ENCODE results near the gene PAK5. TPM values are rescaled to one million over a fixed set of nuclear protein-coding genes. Genes with fewer than 3 reads are reported as not detected.

Gene PAK5
- total RNA-seq, 1 experiment from 2014 or later: not detected

GRCh38 chr20:9514461-9515213 is 324.2 kb downstream of the PAK5 start, which contains the start of gene LAMP5:
TSS of gene LAMP5 (plus strand) at chr20:9514590. CDS start at chr20:9514853, 263 bp downstream.
- H3K79me2 ChIP-seq (ENCODE audit: insufficient read depth, low read length): no peaks in the 10 kb centered on the region
- ChIA-PET RAD21 (ENCODE audit: low non-redundant PET in 1 of 2, low total read pairs in 2 of 2, uncharacterized antibody in 2 of 2, unreplicated experiment in 2 of 2) (no interaction called here), CTCF (no interaction called here), POLR2A (no interaction called here)
- intact Hi-C loops (cut with micrococcal nuclease): no loop called here
- no peaks in the 10 kb centered on the region for H3K9me3 ChIP-seq (ENCODE audit: control insufficient read depth in 1 of 2, insufficient read depth in 1 of 2, low read depth in 1 of 2, low read length in 2 of 2)
- TF ChIP-seq, protein P1, sequence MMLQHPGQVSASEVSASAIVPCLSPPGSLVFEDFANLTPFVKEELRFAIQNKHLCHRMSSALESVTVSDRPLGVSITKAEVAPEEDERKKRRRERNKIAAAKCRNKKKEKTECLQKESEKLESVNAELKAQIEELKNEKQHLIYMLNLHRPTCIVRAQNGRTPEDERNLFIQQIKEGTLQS (IDR thresholded peaks at IDR 0.05): no peak
- TF ChIP-seq EGR1 (IDR thresholded peaks at IDR 0.05; ENCODE audit: low read depth): no peak
- TF ChIP-seq TCF7L2 (IDR thresholded peaks at IDR 0.05; ENCODE audit: borderline replicate concordance, extremely low read depth, insufficient read depth, insufficient read length): no peak
- TF ChIP-seq YY1 (IDR thresholded peaks at IDR 0.05; ENCODE audit: extremely low read depth, insufficient replicate concordance, low read depth, low read length): no peak
- no peak for TF ChIP-seq POLR2A (IDR thresholded peaks at IDR 0.05; ENCODE audit: borderline replicate concordance, extremely low read depth, insufficient read depth, insufficient read length)
- no peak for TF ChIP-seq EZH2 (IDR thresholded peaks at IDR 0.05)
- TF ChIP-seq SRF (IDR thresholded peaks at IDR 0.05; ENCODE audit: low read depth): no peak
- TF ChIP-seq, protein P2, sequence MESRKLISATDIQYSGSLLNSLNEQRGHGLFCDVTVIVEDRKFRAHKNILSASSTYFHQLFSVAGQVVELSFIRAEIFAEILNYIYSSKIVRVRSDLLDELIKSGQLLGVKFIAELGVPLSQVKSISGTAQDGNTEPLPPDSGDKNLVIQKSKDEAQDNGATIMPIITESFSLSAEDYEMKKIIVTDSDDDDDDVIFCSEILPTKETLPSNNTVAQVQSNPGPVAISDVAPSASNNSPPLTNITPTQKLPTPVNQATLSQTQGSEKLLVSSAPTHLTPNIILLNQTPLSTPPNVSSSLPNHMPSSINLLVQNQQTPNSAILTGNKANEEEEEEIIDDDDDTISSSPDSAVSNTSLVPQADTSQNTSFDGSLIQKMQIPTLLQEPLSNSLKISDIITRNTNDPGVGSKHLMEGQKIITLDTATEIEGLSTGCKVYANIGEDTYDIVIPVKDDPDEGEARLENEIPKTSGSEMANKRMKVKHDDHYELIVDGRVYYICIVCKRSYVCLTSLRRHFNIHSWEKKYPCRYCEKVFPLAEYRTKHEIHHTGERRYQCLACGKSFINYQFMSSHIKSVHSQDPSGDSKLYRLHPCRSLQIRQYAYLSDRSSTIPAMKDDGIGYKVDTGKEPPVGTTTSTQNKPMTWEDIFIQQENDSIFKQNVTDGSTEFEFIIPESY (IDR thresholded peaks at IDR 0.05; ENCODE audit: extremely low read depth, insufficient replicate concordance, low read length): no peak
- no peaks in the 10 kb centered on the region for H3K9me2 ChIP-seq (ENCODE audit: insufficient read depth)
- 0 out of 4 replicates have a peak, but pooled peaks cover 2 to 8% of the 10 kb centered on the region in 2 experiments for H3K4me1 ChIP-seq (ENCODE audit: control insufficient read depth in 1 of 2, insufficient read depth in 2 of 2, low read length in 2 of 2)
- no peak within 1 kb of the TSS for H3K9ac ChIP-seq (ENCODE audit: low read length)
- H3K27ac ChIP-seq (ENCODE audit: low read depth, low read length): no peak within 1 kb of the TSS
- BruUV-seq (replicated peaks): no TSS peak
- DNase-seq (ENCODE audit: low read depth, low spot score): no peak
- H3K36me3 ChIP-seq (ENCODE audit: control insufficient read depth in 1 of 2, insufficient read depth in 2 of 2, low read length in 2 of 2): no peaks in the 10 kb centered on the region
- H4K20me1 ChIP-seq (ENCODE audit: insufficient read depth): no peaks in the 10 kb centered on the region; the same call in 1 of the 2 replicates
- no peak for ATAC-seq
- H2AFZ ChIP-seq (ENCODE audit: low read depth, low read length, poor library complexity, severe bottlenecking): no peak within 1 kb of the TSS
- peaks cover 39% of the 10 kb centered on the region for H3K27me3 ChIP-seq (ENCODE audit: insufficient read depth, low read length)
- H3K4me3 ChIP-seq (replicated peaks in 1 of 2; ENCODE audit: low read depth in 1 of 2, low read length in 2 of 2): no peak within 1 kb of the TSS
- H3K4me2 ChIP-seq (ENCODE audit: low read length): no peak within 1 kb of the TSS
